SK-N-MC (cell line): ENCODE measurements around the gene AMACR.

ENCODE experiments used
- EZH2 ChIP-seq: fragments of 200-600 bp; sonication (generic); IDR thresholded peaks from one replicate; pipeline ENCODE4 v1.6.1; 2017; ENCODE audit warnings: antibody characterized with exemption
- POLR2AphosphoS5 ChIP-seq: IDR thresholded peaks from 2 replicates; pipeline ENCODE4 v1.6.1; 2012; ENCODE audit warnings: mild to moderate bottlenecking, low read depth, low read length, borderline replicate concordance

GRCh38 chr5:34011536-34011935 is 3.7 kb upstream of the AMACR start:
- no peak for TF ChIP-seq EZH2
- TF ChIP-seq POLR2AphosphoS5, result no peak
